Measurements from ENCODE around the gene TNS3.

TNS3 gene

DNA sequence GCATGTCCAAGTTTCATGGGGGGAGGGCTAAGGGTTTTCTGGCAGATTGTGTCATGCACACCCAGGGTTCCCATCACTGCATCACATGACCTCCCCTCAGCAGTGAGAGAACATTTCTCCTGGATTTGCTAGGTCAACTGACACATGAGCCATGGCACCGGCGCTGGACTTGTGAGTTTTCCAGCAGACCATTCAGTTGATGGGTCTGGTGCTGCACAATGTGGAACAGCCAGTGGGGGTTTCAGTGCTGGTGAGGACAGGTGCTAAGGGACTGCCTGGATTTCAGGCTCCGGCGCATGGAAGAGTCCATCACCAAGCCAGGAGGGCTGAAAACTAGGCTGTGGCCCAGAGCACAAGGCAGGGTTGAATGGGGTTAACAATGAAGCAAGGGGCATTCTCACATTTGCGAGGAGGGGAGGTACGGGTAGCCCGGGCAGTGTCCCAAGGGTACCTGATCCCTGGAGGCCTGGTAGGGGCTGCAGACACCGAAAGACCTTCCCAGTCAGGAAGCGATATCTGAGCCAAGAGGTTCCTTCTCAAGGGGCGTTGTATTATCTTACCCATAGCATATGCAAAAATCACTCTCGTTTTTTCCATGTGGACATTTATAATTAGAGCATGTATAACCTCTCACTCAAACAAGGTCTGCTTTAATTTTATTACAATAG lies 203.0 kb downstream of the TNS3 start:
- no peak for DNase-seq

DNA sequence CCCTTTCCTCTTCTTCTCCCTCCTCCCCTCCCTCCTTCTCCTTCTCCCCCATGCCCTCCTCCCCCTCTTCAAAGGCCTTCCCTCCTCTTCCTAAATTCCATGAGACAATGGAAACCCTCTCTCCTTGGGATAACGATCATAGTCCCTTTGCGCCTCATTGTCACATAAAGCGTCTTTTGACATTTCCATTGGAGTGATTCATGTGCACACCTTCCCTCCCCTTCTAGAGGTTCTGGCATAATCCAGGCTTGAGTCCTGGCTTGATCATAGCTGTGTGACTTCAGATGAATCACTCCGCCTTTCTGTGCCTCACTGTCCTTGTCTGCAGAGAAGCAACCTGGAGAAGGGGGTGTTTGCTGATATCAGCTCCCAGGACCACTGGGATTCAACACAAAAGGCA lies 204.2 kb downstream of the TNS3 start:
- no peak for DNase-seq

DNA sequence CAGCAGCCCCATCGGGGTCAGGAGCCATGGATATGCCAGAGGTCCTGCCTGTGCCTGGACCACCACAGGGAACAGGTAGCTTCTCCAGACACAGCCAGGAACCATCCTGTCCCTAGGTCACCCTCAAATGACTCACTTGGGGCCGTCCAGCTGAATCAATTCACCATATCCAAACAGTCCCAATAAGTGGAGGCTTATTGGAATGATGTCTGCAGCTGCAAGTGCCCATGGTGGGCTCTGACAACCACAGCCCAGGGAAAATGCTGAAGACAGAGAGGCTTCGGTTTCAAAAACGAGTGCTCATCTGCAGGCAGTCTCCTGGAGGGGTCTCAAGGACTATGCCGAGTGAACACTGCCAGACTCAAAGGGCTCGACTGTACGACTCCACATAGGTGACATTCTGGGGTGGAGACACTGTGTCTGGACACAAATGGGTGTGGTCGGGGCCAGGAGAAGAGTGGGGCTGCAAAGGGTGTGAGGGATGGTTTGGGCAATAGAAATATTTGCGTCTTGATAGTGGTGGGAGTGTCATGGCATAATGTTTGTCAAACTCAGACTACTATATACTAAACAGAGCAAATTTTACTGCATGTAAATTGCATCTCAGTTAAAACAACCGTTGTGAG lies 204.8 kb downstream of the TNS3 start:
- no peak for DNase-seq

GRCh38 chr7:47375121-47375938 lies 206.6 kb downstream of the TNS3 start:
- no peak for DNase-seq

DNA sequence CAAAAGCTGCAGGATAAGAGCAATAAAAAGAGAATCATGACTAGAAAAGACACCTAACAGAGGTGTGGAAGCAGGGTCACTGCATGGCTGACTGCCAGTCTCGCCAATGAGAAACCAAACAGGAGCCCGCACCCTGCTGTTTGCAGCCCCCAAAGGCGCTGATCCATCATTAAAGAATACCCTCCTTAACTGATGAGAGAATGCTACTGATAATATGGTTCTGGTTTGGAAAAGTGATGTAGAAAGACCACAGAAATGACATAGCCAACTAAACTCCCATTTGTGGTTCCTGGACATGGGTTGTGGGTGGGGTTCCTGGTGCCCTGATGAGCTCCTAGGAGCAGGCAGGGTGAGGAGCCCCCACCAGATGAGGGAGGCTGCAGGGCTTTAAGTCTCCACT lies 207.4 kb downstream of the TNS3 start:
- DNase-seq = no peak

- DNase-seq = no peak
These were observed 207.9 kb downstream of the TNS3 start for GRCh38 chr7:47373871-47374451.

- peak; percentile 66 for DNase-seq
These were observed 210.1 kb downstream of the TNS3 start for GRCh38 chr7:47371733-47372368.

DNA sequence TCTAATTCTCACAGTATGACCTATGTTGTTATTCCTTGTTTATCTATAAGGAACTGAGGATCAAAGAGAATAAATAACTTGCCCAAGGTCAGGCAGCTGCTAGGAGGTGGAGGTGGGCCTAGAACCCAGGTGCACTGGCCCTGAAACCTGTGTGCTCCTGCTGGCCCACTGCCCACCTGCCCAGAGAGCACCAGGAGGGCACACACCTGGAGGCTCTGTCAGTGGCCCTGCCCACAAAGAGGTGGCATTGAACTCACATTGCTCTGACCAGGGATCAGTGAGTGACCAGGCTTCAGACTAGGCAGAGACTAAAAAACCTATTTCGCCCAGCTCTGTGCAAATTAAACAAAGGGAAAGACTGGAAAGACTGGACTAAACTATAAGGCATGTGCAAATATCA lies 210.6 kb downstream of the TNS3 start:
- no peak for DNase-seq

DNA sequence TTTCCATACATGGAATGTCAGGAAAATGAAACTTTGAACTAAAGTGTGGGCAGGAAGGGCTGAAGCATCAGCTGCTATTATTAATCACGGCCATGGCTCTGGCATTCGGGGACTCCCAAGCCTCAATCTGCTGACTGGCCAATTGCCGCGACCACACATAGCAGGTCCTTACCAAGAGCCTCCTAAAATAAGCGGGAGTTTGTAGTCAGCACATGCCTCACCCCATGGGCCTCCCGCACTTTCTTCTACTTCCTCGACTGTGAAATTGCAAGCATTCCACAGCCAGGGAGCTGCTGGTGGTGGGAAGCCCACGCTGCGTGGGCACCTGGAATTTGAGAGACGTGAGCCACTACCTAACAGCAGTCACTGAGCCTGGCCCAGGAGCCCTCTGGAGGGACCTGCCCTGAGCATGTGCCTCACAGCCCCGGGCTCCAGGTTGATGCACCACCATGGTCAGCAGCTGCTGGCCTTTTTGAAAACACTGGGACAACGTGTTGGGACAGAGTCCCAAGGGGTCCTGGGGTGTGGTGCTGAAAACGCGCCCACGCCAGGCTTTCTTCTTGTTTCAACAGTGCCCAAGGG lies 211.4 kb downstream of the TNS3 start:
- DNase-seq = no peak

- no peak for DNase-seq
These were observed 212.2 kb downstream of the TNS3 start for GRCh38 chr7:47369736-47370135.

GRCh38 chr7:47368190-47368812 lies 213.6 kb downstream of the TNS3 start:
- DNase-seq = no peak

- DNase-seq = no peak
These were observed 214.5 kb downstream of the TNS3 start for GRCh38 chr7:47367369-47367768.

- no peak for DNase-seq
These were observed 215.0 kb downstream of the TNS3 start for GRCh38 chr7:47366960-47367359.

GRCh38 chr7:47366211-47366610 lies 215.7 kb downstream of the TNS3 start:
- DNase-seq = no peak

DNA sequence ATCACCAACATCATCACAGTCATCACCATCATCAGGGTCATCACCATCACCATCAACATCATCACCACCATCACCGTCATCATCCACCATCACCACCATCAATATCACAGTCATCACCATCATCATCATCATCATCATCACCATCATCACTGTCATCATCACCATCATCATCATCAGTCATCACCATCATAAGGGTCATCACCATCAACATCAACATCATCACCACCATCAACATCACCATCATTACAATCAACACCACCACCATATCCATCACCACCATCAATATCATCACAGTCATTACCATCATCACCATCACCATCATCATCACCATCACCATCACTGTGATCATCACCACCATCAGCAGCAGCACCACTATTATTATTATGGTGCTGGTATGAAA lies 218.9 kb downstream of the TNS3 start:
- no peak for DNase-seq

GRCh38 chr7:47361746-47362215 lies 220.1 kb downstream of the TNS3 start:
- no peak for DNase-seq

DNA sequence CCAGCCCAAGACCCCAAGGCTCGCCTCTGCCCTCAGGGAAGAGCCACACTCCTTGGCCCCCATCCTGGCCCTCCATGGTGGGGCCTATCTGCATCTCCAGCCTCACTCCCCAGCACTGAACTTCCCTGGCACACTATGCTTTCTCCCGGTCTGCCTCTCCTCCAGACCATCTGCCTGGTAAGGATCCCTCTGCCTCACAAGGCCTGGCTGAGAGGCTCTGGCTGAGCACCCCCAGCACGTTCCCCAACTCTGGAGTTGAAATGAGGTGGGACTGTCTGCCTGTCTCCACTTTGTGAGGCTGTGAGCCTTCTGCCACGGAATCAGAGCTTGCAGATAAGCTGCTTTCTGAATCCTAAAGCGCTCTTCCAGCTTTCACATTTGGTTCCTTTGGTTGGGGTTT lies 220.7 kb downstream of the TNS3 start:
- DNase-seq = no peak

DNA sequence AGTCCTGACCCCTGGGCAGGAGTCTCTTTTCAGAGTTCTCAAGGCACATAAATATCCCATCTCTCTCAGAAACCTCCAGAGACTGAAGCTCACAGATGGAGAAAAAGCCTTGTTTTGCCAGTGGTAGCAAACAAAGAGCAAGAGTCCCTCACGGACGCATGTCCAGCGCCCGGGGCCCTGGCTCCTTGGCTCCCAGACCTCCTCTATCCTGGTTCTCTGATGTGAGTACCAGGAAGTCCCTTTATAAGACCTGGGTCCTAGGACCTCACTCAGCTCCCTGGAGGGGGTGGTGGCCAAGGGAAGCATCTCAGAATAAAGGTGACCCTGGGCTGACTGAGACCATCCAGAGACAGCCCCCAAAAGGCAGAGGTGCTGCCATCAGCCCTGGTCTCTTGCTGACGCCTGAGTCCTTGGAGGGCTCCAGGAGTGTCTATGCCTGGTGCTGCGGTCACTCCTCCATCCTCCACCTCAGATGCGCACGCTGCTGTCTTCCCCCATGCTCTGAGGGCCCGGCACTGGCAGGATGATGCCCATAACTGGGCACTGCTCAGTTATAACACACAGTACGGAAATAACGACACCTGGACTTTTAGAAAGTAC lies 221.5 kb downstream of the TNS3 start:
- no peak for DNase-seq

GRCh38 chr7:47358944-47359588 lies 222.8 kb downstream of the TNS3 start:
- no peak for DNase-seq

DNA sequence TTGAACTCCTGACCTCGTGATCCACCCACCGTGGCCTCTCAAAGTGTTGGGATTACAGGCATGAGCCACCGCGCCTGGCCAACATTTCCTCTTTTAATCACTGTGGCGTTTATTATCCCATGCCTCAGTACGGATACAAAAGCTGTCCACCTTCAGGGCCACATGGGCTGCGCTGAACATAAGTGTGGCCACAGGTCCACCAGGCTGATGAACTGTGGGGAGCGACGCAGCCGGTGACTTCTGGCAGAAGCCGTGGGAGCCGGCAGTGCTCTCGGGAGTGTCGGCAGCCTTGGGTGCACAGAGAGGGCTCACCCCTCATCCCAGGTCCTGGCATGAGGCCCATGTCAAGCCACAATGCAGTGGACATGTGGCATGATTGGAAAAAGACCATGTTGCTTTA lies 223.6 kb downstream of the TNS3 start:
- DNase-seq = no peak

- DNase-seq = no peak
These were observed 224.0 kb downstream of the TNS3 start for GRCh38 chr7:47357863-47358262.

All from left hindlimb (tissue), 1 donor.